ENCODE results near the gene OSBPL7.

OSBPL7 gene

DNA sequence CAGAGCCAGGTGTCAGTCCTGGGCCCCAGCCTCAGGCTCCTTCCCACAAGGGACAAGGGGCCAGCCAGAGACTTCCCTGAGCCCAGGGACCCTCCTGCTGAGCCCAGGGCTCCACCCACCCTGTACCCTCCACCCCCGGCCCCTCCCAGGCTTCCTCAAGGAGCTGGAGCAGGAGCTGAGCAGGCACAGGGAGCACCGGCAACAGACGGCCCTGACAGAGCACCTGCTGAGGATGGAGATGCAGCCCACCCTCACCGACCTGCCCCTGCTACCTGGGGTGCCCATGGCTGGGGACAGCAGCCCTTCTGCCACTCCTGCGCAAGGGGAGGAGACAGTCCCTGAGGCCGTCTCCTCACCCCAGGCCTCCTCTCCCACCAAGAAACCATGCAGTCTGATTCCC, 15.0 kb upstream of the OSBPL7 start:
- Histone ChIP-seq H3K4me3 (ENCODE audit: low read length) (no peak overlapping the region), H3K9me3 (ENCODE audit: insufficient read depth, low read depth, low read length) (no peaks in the 10 kb centered on the region), H3K27me3 (ENCODE audit: insufficient read depth, low read length) (no peaks in the 10 kb centered on the region), H3K36me3 (ENCODE audit: insufficient read depth, low read length) (peaks cover 15% of the 10 kb centered on the region), H3K4me1 (ENCODE audit: insufficient read depth, low read length) (no peaks in the 10 kb centered on the region), H3K9ac (ENCODE audit: low read depth, low read length) (no peak overlapping the region), H3K27ac (ENCODE audit: low read depth, low read length) (no peak overlapping the region)
- 75% methylated on average over 6 of the region's 6 CpGs for WGBS

DNA sequence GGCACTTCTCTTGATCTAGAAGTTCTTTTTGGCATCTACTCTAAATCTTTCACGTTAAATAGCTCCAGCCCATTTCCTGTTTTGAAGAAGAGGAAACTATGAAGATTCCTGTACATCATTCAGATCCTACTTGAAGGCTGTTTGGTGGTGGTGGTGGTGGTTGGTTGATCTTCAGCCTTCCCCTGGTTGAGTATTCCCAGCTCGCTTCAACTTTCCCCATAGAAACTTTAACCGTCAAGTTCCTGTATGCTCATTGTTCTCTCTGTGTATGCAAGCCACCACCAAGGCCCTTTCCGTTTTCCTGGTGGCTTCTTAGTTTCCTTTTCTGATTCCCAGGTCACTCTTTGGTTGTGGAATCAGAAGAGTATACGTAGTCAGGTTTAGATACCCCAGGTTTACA, 13.2 kb upstream of the OSBPL7 start:
- no peak overlapping the region for H3K27ac ChIP-seq (ENCODE audit: low read depth, low read length)
- 96% methylated on average over 4 of the region's 5 CpGs for WGBS

DNA sequence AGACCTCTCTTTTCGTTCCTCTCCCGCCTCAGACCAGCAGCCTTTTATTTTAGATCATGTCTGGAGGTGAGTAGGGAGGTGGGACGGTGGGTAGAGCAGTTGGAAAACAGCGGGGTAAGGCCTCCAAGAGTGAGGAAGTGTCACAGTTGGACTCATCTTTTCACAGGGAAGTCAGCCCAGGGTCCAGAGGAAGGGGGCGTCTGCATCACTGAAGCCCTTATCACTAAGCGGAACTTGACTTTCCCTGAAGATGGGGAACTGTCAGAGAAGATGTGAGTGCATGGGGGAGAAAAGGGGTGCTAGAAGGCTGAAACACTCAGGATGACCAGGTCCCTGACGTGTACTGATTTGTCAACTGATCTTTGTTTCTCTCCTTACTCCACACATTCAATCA, 10.3 kb upstream of the OSBPL7 start:
- WGBS: 21% methylated on average over 7 of the region's 7 CpGs
- no peaks in the 10 kb centered on the region for H3K9me3 ChIP-seq (ENCODE audit: insufficient read depth, low read depth, low read length)
- H3K27me3 ChIP-seq (ENCODE audit: insufficient read depth, low read length): no peaks in the 10 kb centered on the region
- H3K9ac ChIP-seq (ENCODE audit: low read depth, low read length): no peak overlapping the region
- no peak overlapping the region for H3K27ac ChIP-seq (ENCODE audit: low read depth, low read length)
- H3K4me1 ChIP-seq (ENCODE audit: insufficient read depth, low read length): no peaks in the 10 kb centered on the region
- H3K4me3 ChIP-seq (ENCODE audit: low read length): peak overlapping the region; percentile 96
- peaks cover 21% of the 10 kb centered on the region for H3K36me3 ChIP-seq (ENCODE audit: insufficient read depth, low read length)

More for the DNA sequence above, 13.2 kb upstream of the OSBPL7 start:
- Histone ChIP-seq H3K9me3 (ENCODE audit: insufficient read depth, low read depth, low read length) (no peaks in the 10 kb centered on the region), H3K36me3 (ENCODE audit: insufficient read depth, low read length) (peaks cover 15% of the 10 kb centered on the region), H3K9ac (ENCODE audit: low read depth, low read length) (no peak overlapping the region), H3K4me3 (ENCODE audit: low read length) (no peak overlapping the region), H3K27me3 (ENCODE audit: insufficient read depth, low read length) (no peaks in the 10 kb centered on the region), H3K4me1 (ENCODE audit: insufficient read depth, low read length) (no peaks in the 10 kb centered on the region)

DNA sequence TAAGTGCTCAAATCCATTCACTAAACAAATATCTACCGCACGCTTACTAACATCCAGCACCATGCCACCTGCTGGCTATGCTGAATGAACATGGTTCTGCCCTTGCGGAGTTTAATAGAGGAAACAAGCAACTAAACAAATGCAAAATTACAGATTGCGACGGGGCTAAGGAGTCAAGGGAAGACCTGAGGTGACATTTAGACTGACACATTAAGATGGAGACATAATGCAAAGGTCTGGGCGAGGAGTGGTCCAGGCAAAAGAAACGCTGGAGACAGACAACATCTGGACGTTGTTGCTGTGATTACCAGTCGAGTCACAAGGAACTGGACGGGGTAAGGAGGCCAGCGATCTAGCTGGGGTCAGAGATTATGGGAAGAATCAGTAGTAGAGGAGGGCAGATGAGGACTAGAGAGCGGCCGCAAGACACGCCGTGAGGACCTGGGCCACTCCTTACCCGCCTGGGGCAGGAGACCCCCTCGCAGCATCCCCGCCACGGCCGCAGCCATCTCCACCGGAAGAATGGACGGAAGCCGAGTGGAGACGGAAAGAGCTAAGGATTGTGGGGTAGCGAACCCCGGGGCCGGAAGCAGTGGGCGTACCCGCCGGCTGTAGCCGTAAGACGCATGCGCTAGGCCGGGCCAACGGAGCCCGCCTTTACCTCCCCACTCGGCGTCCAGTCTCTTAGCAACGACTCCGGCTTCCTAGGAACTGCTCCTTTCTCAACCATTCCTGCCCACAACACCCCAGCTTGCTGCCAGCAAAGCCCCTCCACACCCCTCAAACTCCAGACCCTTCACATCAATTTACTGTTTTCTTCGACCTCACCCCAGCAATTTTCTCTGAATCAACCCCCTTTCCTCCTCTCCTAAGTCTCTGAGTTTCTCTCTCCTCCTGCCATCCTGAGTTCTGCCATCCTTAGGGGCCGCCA, 9.7 kb upstream of the OSBPL7 start, which contains the start of the genes LRRC46 and MRPL10:
Gene LRRC46, plus strand, starts transcription at position 668 of the 931 bp plus-strand sequence. CDS start 320 bp downstream, outside the sequence.
Gene MRPL10, minus strand, starts transcription at position 539 of the 931 bp plus-strand sequence. Its CDS starts 30 bp downstream, at position 509.
- under 1% methylated on average over 42 of the region's 42 CpGs for WGBS

DNA sequence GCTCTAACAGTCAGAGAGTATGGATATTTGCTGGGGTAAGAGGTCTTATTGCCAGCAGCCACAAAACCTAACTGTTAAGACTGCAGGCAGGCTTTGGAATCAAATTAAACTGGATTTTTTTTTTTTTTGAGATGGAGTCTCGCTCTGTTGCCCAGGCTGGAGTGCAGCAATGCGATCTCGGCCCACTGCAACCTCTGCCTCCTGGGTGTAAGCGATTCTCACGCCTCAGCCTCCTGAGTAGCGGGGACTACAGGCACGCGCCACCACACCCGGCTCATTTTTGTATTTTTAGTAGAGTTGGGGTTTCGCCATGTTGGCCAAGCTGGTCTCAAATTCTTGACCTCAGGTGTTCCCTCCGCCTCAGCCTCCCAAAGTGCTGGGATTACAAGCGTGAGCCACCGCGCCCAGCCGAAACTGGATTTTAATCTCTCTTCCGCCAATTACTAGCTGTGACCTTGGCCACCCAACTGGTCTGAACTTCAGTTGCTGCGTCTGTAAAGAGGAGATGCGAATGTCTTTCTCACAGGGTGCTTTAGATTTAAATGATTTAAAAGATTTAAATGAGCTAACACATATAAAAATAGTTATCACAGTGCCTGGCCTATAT, 8.9 kb upstream of the OSBPL7 start:
- Histone ChIP-seq H3K9ac (ENCODE audit: low read depth, low read length) (peak overlapping the region; percentile 89), H3K27ac (ENCODE audit: low read depth, low read length) (peak overlapping the region; percentile 67; the same call in 1 of the 2 replicates), H3K4me1 (ENCODE audit: insufficient read depth, low read length) (no peaks in the 10 kb centered on the region), H3K36me3 (ENCODE audit: insufficient read depth, low read length) (peaks cover 25% of the 10 kb centered on the region), H3K27me3 (ENCODE audit: insufficient read depth, low read length) (no peaks in the 10 kb centered on the region), H3K9me3 (ENCODE audit: insufficient read depth, low read depth, low read length) (no peaks in the 10 kb centered on the region), H3K4me3 (ENCODE audit: low read length) (peak overlapping the region; percentile 96)
- 88% methylated on average over 18 of the region's 18 CpGs for WGBS

More for the DNA sequence above, 9.7 kb upstream of the OSBPL7 start, which contains the start of the genes LRRC46 and MRPL10:
- H3K4me1 ChIP-seq (ENCODE audit: insufficient read depth, low read length): no peaks in the 10 kb centered on the region
- peak within 1 kb of the TSS; percentile 96 for H3K4me3 ChIP-seq (ENCODE audit: low read length)
- H3K9me3 ChIP-seq (ENCODE audit: insufficient read depth, low read depth, low read length): no peaks in the 10 kb centered on the region
- peak within 1 kb of the TSS; percentile 67 for H3K27ac ChIP-seq (ENCODE audit: low read depth, low read length)
- H3K9ac ChIP-seq (ENCODE audit: low read depth, low read length): peak within 1 kb of the TSS; percentile 89
- no peaks in the 10 kb centered on the region for H3K27me3 ChIP-seq (ENCODE audit: insufficient read depth, low read length)
- peaks cover 26% of the 10 kb centered on the region for H3K36me3 ChIP-seq (ENCODE audit: insufficient read depth, low read length)

DNA sequence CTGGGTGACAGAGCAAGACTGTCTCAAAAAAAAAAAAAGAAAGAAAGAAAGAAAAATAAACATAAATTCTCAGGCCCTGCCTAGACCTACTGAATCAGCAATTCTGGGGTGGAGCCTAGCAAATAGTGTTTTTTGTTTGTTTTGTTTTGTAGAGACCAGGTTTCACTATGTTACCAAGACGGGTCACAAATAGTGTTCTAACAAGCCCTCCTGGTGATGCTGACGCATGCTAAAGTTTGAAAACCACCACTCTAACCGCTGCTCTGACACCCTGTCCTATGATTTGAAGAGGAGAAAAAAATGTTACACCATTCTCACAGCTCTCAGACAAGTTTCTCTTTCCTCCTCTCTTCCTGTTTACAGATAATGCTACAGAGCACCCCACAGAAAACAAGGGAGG, 8.3 kb upstream of the OSBPL7 start:
- H3K27me3 ChIP-seq (ENCODE audit: insufficient read depth, low read length): no peaks in the 10 kb centered on the region
- no peaks in the 10 kb centered on the region for H3K9me3 ChIP-seq (ENCODE audit: insufficient read depth, low read depth, low read length)
- no peak overlapping the region for H3K27ac ChIP-seq (ENCODE audit: low read depth, low read length)
- H3K9ac ChIP-seq (ENCODE audit: low read depth, low read length): no peak overlapping the region
- WGBS: 97% methylated on average over 3 of the region's 3 CpGs
- peaks cover 29% of the 10 kb centered on the region for H3K36me3 ChIP-seq (ENCODE audit: insufficient read depth, low read length)
- H3K4me3 ChIP-seq (ENCODE audit: low read length): peak overlapping the region; percentile 96; the same call in 1 of the 2 replicates
- H3K4me1 ChIP-seq (ENCODE audit: insufficient read depth, low read length): no peaks in the 10 kb centered on the region

DNA sequence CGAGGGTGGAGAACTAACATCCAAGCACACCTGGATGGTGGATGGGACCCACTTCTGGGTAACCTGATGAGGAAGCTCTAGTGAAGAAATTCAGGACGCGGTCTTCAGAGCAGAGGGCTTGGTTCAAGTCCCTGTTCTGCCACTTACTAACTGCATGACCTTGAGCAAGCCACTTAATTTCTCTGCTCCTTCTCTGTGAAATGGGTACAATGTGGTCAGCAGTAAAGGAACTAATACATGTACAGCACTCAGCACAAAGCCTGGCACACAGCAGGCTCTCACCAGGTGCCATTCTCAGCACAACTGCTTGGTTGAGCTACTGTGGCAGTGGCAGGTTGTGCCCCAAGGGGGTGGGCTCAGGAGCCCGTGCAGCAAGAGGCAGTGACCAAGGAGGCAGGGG, 1.9 kb upstream of the OSBPL7 start:
- Histone ChIP-seq H3K9me3 (ENCODE audit: insufficient read depth, low read depth, low read length) (no peaks in the 10 kb centered on the region), H3K4me1 (ENCODE audit: insufficient read depth, low read length) (peaks cover 4% of the 10 kb centered on the region), H3K27ac (ENCODE audit: low read depth, low read length) (no peak overlapping the region), H3K27me3 (ENCODE audit: insufficient read depth, low read length) (no peaks in the 10 kb centered on the region), H3K4me3 (ENCODE audit: low read length) (no peak overlapping the region), H3K9ac (ENCODE audit: low read depth, low read length) (no peak overlapping the region), H3K36me3 (ENCODE audit: insufficient read depth, low read length) (peaks cover 41% of the 10 kb centered on the region)
- WGBS: 95% methylated on average over 4 of the region's 4 CpGs

DNA sequence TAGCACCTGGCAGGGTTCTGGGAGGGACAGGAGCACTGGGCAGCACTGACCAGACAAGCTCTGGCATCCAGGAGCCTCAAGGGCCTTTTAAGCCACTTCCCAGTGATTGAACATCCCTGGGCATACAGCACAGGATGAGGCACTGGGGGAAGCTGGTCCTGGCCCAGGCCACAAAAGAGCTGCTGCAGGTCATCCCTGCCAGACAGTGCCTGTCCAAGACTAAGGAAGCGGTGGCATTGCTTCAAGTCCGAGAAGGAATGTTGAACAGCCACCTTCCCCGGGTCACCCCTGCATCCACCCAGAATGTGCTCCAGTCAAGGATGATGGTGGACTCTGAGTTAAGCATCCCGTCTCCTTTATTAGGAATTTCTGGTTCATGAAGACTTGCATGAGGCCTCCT, 1.2 kb upstream of the OSBPL7 start:
- H3K9ac ChIP-seq (ENCODE audit: low read depth, low read length): no peak overlapping the region
- no peak overlapping the region for H3K27ac ChIP-seq (ENCODE audit: low read depth, low read length)
- H3K4me1 ChIP-seq (ENCODE audit: insufficient read depth, low read length): peaks cover 4% of the 10 kb centered on the region
- WGBS: 92% methylated on average over 4 of the region's 4 CpGs
- no peak overlapping the region for H3K4me3 ChIP-seq (ENCODE audit: low read length)
- H3K9me3 ChIP-seq (ENCODE audit: insufficient read depth, low read depth, low read length): no peaks in the 10 kb centered on the region
- peaks cover 35% of the 10 kb centered on the region for H3K36me3 ChIP-seq (ENCODE audit: insufficient read depth, low read length)
- H3K27me3 ChIP-seq (ENCODE audit: insufficient read depth, low read length): no peaks in the 10 kb centered on the region

DNA sequence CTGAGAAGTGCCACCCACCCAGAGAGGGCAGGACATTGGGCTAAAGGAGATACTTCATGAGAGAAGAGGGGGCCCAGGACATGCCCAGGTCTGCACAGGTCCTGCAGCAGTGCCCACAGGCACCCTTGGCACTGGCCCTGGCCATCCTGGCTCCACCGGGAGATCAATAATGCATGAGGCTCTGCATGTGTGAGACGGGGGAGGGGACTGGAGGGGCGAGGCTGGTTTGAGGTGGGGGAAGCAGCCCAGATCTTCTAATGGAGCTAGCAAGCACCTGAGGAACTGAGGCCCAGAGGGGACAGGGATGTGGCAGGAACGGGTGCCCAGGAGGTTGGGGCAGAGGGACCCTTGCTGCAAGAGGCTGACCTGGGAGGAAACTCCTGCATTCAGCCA, 567 bp downstream of the OSBPL7 start:
- Histone ChIP-seq H3K27me3 (ENCODE audit: insufficient read depth, low read length) (no peaks in the 10 kb centered on the region), H3K27ac (ENCODE audit: low read depth, low read length) (no peak overlapping the region), H3K4me3 (ENCODE audit: low read length) (peak overlapping the region; percentile 83), H3K36me3 (ENCODE audit: insufficient read depth, low read length) (peaks cover 25% of the 10 kb centered on the region), H3K4me1 (ENCODE audit: insufficient read depth, low read length) (peaks cover 4% of the 10 kb centered on the region), H3K9me3 (ENCODE audit: insufficient read depth, low read depth, low read length) (no peaks in the 10 kb centered on the region), H3K9ac (ENCODE audit: low read depth, low read length) (peak overlapping the region; percentile 66)
- 14% methylated on average over 4 of the region's 4 CpGs for WGBS

DNA sequence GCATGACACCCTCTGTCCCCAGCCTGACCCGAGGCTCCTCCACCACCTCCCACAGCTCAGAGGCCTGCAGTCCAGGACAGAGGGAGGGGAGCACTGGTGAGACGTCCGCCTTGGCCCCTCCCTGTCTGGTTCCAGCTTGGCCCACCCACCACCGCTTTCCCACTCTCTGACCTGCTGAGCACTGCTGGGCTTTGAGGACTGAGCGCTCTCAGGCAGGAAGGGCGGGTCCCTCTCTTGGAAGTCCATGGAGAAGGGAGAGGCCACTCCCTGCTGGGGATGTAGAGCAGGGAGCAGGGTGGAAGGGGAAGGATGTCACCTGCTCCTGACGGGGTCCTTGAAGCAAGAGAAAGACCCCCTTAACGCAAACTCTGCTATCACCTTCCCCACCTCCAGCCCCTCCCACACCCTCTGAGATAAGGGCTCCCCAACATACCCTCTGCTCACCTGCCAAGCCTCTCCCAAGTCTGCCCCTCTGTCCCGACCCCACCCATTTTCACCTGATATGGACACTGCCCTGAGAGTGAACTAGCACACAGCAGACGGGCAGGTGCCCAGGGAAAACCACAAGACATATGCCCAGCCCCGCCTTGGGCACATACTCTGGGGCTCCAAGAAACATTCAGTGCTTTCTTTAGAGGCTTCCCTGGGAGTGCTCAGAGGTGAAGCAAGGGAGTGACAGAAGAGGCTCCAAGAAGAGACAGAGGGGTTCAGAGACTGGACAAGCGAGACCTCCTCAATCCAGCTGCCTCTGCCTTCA, 1.4 kb downstream of the OSBPL7 start:
- no peak overlapping the region for H3K27ac ChIP-seq (ENCODE audit: low read depth, low read length)
- no peaks in the 10 kb centered on the region for H3K27me3 ChIP-seq (ENCODE audit: insufficient read depth, low read length)
- WGBS: 83% methylated on average over 12 of the region's 12 CpGs
- H3K9ac ChIP-seq (ENCODE audit: low read depth, low read length): no peak overlapping the region
- no peaks in the 10 kb centered on the region for H3K9me3 ChIP-seq (ENCODE audit: insufficient read depth, low read depth, low read length)
- peaks cover 19% of the 10 kb centered on the region for H3K36me3 ChIP-seq (ENCODE audit: insufficient read depth, low read length)
- H3K4me1 ChIP-seq (ENCODE audit: insufficient read depth, low read length): peaks cover 4% of the 10 kb centered on the region
- peak overlapping the region; percentile 83 for H3K4me3 ChIP-seq (ENCODE audit: low read length)

Data from HUES64 (cell line).